PC-9 (cell line): ENCODE results near the gene BMP5. TPM values are rescaled to one million over a fixed set of nuclear protein-coding genes. Genes with fewer than 3 reads are reported as not detected.

ENCODE experiments used
- BruUV-seq: library from RNA; stranded (reverse); fragments of 400-500 nt; replicated peaks from 2 replicates; lab custom pipeline; 2021; lab: Mats Ljungman, UMichigan
- CTCF ChIA-PET: fragments of 300-600 bp; sonication (Branson Sonifier 250); formaldehyde crosslinking; loops from one replicate; lab custom pipeline; 2022; ENCODE audit warnings: antibody characterized with exemption; lab: Charles Lee
- POLR2A ChIA-PET: fragments of 300-600 bp; sonication (Branson Sonifier 250); formaldehyde crosslinking; loops from one replicate; lab custom pipeline; 2022; ENCODE audit warnings: antibody characterized with exemption; ENCODE audit not compliant: unreplicated experiment; lab: Charles Lee
- DNase-seq, 2 experiments: peaks; one replicate each; pipeline versions ENCODE4 v3.0.0 to v3.0.0-alpha.2; 2015 to 2022; ENCODE audit warnings: mixed read lengths in 1 of 2
- H2AFZ ChIP-seq: fragments of 200-600 bp; sonication (generic); 2 replicates; pipeline ENCODE4 v1.8.1; 2017; ENCODE audit warnings: antibody characterized with exemption
- H3F3A ChIP-seq: fragments of 200-600 bp; sonication (generic); 2 replicates; pipeline ENCODE4 v1.8.1; 2017; ENCODE audit warnings: antibody characterized with exemption, mild to moderate bottlenecking, low read depth; ENCODE audit not compliant: insufficient read depth
- H3K27ac ChIP-seq: fragments of 200-600 bp; sonication (generic); 2 replicates; pipeline ENCODE4 v1.6.1; 2016; ENCODE audit warnings: mixed run types
- H3K27me3 ChIP-seq: fragments of 200-600 bp; sonication (generic); 2 replicates; pipeline ENCODE4 v1.6.1; 2016; ENCODE audit warnings: low read depth, mixed run types; ENCODE audit not compliant: insufficient read depth
- H3K36me3 ChIP-seq: fragments of 200-600 bp; sonication (generic); 2 replicates; pipeline ENCODE4 v1.6.1; 2016; ENCODE audit warnings: low read depth, mixed run types
- H3K4me1 ChIP-seq: fragments of 200-600 bp; sonication (generic); replicated peaks from 2 replicates; pipeline ENCODE4 v1.6.1; 2016; ENCODE audit warnings: mixed run types; ENCODE audit not compliant: insufficient read depth
- H3K4me2 ChIP-seq: fragments of 200-600 bp; sonication (generic); 2 replicates; pipeline ENCODE4 v1.6.1; 2017; ENCODE audit warnings: mixed run types
- H3K4me3 ChIP-seq: fragments of 200-600 bp; sonication (generic); 2 replicates; pipeline ENCODE4 v1.6.1; 2016; ENCODE audit warnings: mixed run types
- H3K79me2 ChIP-seq: fragments of 200-600 bp; sonication (generic); 2 replicates; pipeline ENCODE4 v1.6.1; 2017; ENCODE audit warnings: low read depth, mixed run types
- H3K9me2 ChIP-seq: fragments of 200-600 bp; sonication (generic); 2 replicates; pipeline ENCODE4 v1.8.1; 2017; ENCODE audit warnings: mild to moderate bottlenecking; ENCODE audit not compliant: insufficient read depth
- H3K9me3 ChIP-seq: fragments of 200-600 bp; sonication (generic); 2 replicates; pipeline ENCODE4 v1.8.1; 2016; ENCODE audit warnings: low read depth; ENCODE audit not compliant: insufficient read depth
- H4K20me1 ChIP-seq: fragments of 200-600 bp; sonication (generic); 2 replicates; pipeline ENCODE4 v1.8.1; 2017; ENCODE audit not compliant: insufficient read depth
- EZH2 ChIP-seq: fragments of 200-600 bp; sonication (generic); IDR thresholded peaks from 2 replicates; pipeline ENCODE4 v1.8.0; 2017; ENCODE audit warnings: antibody characterized with exemption, low read depth
- intact Hi-C: fragments of 100-400 bp; cut with micrococcal nuclease; formaldehyde crosslinking; loops from one replicate; pipeline ENCODE4 v1.10.0; 2022; ENCODE audit not compliant: unreplicated experiment
- total RNA-seq: library from RNA; stranded (reverse); gene quantifications from 2 replicates; pipeline ENCODE4 v1.2.3, GENCODE V29; 2021
- TF ChIP-seq, protein P1 (sequence below): fragments of 200-600 bp; sonication (generic); conservative IDR thresholded peaks from 2 replicates; pipeline ENCODE4 v1.6.1; 2017; ENCODE audit warnings: mixed run types, antibody characterized with exemption, mild to moderate bottlenecking, moderate library complexity

The BMP5 gene
- total RNA-seq, 1 experiment from 2014 or later = 0.20 TPM

- no peak overlapping the region for H3K4me3 ChIP-seq
- ChIA-PET POLR2A (no interaction called here), CTCF (no interaction called here)
- H3K27ac ChIP-seq = no peak overlapping the region
- H3K36me3 ChIP-seq = no peaks in the 10 kb centered on the region
- no peaks in the 10 kb centered on the region for H4K20me1 ChIP-seq
- BruUV-seq = no TSS peak
- no peak overlapping the region for H2AFZ ChIP-seq
- H3K9me3 ChIP-seq = no peaks in the 10 kb centered on the region
- no peaks in the 10 kb centered on the region for H3K27me3 ChIP-seq
- no peak for DNase-seq
- TF ChIP-seq, protein P1, sequence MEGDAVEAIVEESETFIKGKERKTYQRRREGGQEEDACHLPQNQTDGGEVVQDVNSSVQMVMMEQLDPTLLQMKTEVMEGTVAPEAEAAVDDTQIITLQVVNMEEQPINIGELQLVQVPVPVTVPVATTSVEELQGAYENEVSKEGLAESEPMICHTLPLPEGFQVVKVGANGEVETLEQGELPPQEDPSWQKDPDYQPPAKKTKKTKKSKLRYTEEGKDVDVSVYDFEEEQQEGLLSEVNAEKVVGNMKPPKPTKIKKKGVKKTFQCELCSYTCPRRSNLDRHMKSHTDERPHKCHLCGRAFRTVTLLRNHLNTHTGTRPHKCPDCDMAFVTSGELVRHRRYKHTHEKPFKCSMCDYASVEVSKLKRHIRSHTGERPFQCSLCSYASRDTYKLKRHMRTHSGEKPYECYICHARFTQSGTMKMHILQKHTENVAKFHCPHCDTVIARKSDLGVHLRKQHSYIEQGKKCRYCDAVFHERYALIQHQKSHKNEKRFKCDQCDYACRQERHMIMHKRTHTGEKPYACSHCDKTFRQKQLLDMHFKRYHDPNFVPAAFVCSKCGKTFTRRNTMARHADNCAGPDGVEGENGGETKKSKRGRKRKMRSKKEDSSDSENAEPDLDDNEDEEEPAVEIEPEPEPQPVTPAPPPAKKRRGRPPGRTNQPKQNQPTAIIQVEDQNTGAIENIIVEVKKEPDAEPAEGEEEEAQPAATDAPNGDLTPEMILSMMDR = peak; percentile 74
- no peak for TF ChIP-seq EZH2
- peaks cover 9% of the 10 kb centered on the region; the same call in 1 of the 2 replicates for H3K9me2 ChIP-seq
- no peaks in the 10 kb centered on the region for H3K79me2 ChIP-seq
- intact Hi-C loops = loop anchor here (1.0 to 10.0 kb wide), 4 partner anchors 269 to 609 kb away; no protein-coding TSS in a partner anchor
- H3K4me1 ChIP-seq = peaks cover 9% of the 10 kb centered on the region; the same call in 1 of the 2 replicates
- H3F3A ChIP-seq = peaks cover 7% of the 10 kb centered on the region; the same call in 1 of the 2 replicates
- H3K4me2 ChIP-seq = no peak overlapping the region
These were observed 10.9 kb upstream of the BMP5 start for GRCh38 chr6:55886185-55886836.

GRCh38 chr6:55882718-55883569 is 7.6 kb upstream of the BMP5 start:
- no TSS peak for BruUV-seq
- H4K20me1 ChIP-seq = no peaks in the 10 kb centered on the region
- intact Hi-C loops = loop anchor here (1.0 to 10.0 kb wide), 5 partner anchors 17 to 358 kb away; no protein-coding TSS in a partner anchor
- H3K4me3 ChIP-seq = no peak overlapping the region
- no peaks in the 10 kb centered on the region for H3K36me3 ChIP-seq
- H3F3A ChIP-seq = peaks cover 7% of the 10 kb centered on the region; the same call in 1 of the 2 replicates
- H3K9me2 ChIP-seq = no peaks in the 10 kb centered on the region
- H3K4me1 ChIP-seq = peaks cover 9% of the 10 kb centered on the region; the same call in 1 of the 2 replicates
- no peak overlapping the region for H2AFZ ChIP-seq
- H3K27ac ChIP-seq = no peak overlapping the region
- POLR2A ChIA-PET = interaction anchor here (0.7 to 1.0 kb wide), 2 partner anchors 32 to 241 kb away, joined by 3 read pairs; no protein-coding TSS in a partner anchor
- H3K9me3 ChIP-seq = no peaks in the 10 kb centered on the region
- no peak for TF ChIP-seq EZH2
- TF ChIP-seq, protein P1 = no peak
- no peak overlapping the region for H3K4me2 ChIP-seq
- CTCF ChIA-PET = interaction anchor here (0.7 kb wide), 1 partner anchor 102 kb away, joined by 4 read pairs; no protein-coding TSS in a partner anchor
- peak; percentile 27 to 74 for DNase-seq
- H3K79me2 ChIP-seq = no peaks in the 10 kb centered on the region
- no peaks in the 10 kb centered on the region for H3K27me3 ChIP-seq

GRCh38 chr6:55877283-55877682 is 1.9 kb upstream of the BMP5 start:
- no peak overlapping the region for H3K27ac ChIP-seq
- no peaks in the 10 kb centered on the region for H3K36me3 ChIP-seq
- H3K4me3 ChIP-seq = no peak overlapping the region
- no peaks in the 10 kb centered on the region for H3K9me2 ChIP-seq
- no peaks in the 10 kb centered on the region for H3K9me3 ChIP-seq
- H3K27me3 ChIP-seq = no peaks in the 10 kb centered on the region
- intact Hi-C loops = no loop called here
- TF ChIP-seq EZH2 = no peak
- TF ChIP-seq, protein P1 = no peak
- BruUV-seq = no TSS peak
- peaks cover under 1% of the 10 kb centered on the region; the same call in 1 of the 2 replicates for H3K4me1 ChIP-seq
- H3K4me2 ChIP-seq = no peak overlapping the region
- POLR2A ChIA-PET = no interaction called here
- no peak overlapping the region for H2AFZ ChIP-seq
- H3K79me2 ChIP-seq = no peaks in the 10 kb centered on the region
- H3F3A ChIP-seq = 0 out of 2 replicates have a peak, but pooled peaks cover under 1% of the 10 kb centered on the region
- CTCF ChIA-PET = no interaction called here
- no peak for DNase-seq
- no peaks in the 10 kb centered on the region for H4K20me1 ChIP-seq
